ENCODE results near the gene TNIP1. TPM values are rescaled to one million over a fixed set of nuclear protein-coding genes. Genes with fewer than 3 reads are reported as not detected.

The TNIP1 gene
- total RNA-seq, 1 donor from 2014 or later, result 120 TPM

DNA sequence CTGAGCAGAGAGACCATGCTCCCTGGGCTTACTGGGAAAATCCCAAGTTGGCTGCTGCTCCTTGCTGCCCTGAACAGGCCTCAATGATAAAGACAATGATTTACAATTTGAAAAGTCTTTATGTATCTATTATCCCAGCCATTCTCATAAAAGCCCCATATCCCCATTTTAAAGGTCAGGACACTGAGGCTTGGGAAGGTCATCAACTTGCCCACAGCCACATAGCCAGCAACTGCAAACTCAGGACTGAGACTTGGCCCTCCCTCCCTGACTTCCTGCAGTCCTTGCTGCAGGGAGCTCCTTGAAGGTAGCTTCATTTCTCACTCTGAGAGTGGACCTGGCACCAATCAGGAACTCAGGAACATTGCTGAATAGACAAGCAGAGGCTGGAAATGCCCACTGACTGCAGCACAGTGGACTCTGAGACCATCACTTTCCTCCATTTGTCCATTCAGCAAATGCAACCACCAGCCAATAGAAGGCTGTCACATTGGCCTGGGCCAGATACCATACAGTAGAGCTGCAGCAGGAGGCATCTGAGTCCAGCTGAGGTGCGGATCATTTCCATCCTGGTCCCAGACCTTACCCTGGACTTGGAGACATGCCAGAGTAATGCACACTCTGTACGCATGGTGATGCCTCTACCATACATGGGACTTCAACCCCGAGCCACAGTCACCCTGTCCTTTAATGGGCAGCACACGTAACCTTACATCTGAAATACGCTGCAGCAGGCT lies 18.3 kb downstream of the TNIP1 start:
- no peak for ATAC-seq
- Histone ChIP-seq H3K27ac (peak overlapping the region; percentile 44), H3K27me3 (no peaks in the 10 kb centered on the region), H3K9me3 (no peaks in the 10 kb centered on the region), H3K36me3 (peaks cover 48% of the 10 kb centered on the region), H3K4me1 (peaks cover 58% of the 10 kb centered on the region), H3K4me3 (no peak overlapping the region)
- intact Hi-C loops (cut with DNase I), result no loop called here
- DNase-seq, result peak; percentile 21
- TF ChIP-seq, protein P1, sequence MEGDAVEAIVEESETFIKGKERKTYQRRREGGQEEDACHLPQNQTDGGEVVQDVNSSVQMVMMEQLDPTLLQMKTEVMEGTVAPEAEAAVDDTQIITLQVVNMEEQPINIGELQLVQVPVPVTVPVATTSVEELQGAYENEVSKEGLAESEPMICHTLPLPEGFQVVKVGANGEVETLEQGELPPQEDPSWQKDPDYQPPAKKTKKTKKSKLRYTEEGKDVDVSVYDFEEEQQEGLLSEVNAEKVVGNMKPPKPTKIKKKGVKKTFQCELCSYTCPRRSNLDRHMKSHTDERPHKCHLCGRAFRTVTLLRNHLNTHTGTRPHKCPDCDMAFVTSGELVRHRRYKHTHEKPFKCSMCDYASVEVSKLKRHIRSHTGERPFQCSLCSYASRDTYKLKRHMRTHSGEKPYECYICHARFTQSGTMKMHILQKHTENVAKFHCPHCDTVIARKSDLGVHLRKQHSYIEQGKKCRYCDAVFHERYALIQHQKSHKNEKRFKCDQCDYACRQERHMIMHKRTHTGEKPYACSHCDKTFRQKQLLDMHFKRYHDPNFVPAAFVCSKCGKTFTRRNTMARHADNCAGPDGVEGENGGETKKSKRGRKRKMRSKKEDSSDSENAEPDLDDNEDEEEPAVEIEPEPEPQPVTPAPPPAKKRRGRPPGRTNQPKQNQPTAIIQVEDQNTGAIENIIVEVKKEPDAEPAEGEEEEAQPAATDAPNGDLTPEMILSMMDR (IDR thresholded peaks at IDR 0.05), result no peak

DNA sequence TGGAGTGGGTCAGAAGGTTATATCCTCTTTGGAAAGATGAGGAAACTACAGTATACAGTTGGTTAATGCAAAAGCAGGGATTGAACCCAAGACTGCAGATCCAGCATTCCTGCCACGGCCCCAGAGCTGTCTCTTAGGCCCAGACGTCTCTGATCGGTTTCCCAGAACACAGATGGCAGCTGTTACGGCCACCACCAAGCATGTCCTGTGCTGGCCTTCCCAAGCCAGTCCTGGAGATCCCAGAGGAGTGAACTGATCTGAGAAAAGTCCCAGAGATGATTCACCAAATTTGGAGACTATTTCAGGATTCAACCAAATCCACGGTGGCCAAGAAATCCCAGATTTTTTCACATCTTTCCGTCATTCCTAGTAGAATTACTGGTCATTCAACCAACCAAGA lies 20.1 kb downstream of the TNIP1 start:
- Histone ChIP-seq H3K27me3 (no peaks in the 10 kb centered on the region), H3K27ac (peak overlapping the region; percentile 67), H3K36me3 (peaks cover 54% of the 10 kb centered on the region), H3K4me1 (peaks cover 49% of the 10 kb centered on the region), H3K4me3 (no peak overlapping the region), H3K9me3 (no peaks in the 10 kb centered on the region)
- DNase-seq, result peak; percentile 59
- peak; percentile 36 for ATAC-seq
- TF ChIP-seq, protein P1 (IDR thresholded peaks at IDR 0.05), result no peak
- intact Hi-C loops (cut with DNase I), result no loop called here

DNA sequence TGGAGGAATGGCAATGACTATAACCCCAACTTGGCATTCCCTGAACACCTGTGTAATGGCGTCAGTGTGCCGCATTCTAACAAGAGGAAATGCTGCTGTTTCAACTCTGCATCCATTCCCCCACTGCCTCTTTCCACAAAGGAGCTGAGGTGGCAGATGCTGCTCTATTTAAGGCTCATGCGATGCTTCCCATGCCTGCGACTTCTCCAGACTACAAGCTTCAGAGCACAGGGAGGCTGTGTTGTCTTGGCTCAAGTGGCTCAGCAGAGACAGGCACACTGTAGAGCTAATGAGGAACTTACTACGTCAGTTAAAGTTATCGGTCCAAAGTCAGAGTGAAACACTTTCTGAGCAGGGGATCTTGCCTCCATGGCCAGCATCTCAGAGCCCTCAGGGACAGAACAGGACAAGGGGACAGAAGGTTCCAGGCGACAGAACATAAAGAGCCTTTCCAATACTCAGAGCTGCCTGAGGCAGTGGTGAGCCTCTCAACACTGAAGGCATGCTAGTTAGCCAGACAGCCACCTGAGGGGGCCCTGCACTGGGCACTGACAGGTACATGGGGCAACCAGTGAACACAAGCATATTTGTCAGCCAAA lies 21.8 kb downstream of the TNIP1 start:
- TF ChIP-seq, protein P1 (IDR thresholded peaks at IDR 0.05), result no peak
- peaks cover 44% of the 10 kb centered on the region for H3K4me1 ChIP-seq
- no peak overlapping the region for H3K4me3 ChIP-seq
- peaks cover 72% of the 10 kb centered on the region for H3K36me3 ChIP-seq
- ATAC-seq, result no peak
- DNase-seq, result peak; percentile 43
- H3K27ac ChIP-seq, result peak overlapping the region; percentile 42
- intact Hi-C loops (cut with DNase I), result loop anchor here (10.0 kb wide), 1 partner anchor 176 kb away; no protein-coding TSS in a partner anchor
- H3K9me3 ChIP-seq, result no peaks in the 10 kb centered on the region
- no peaks in the 10 kb centered on the region for H3K27me3 ChIP-seq

DNA sequence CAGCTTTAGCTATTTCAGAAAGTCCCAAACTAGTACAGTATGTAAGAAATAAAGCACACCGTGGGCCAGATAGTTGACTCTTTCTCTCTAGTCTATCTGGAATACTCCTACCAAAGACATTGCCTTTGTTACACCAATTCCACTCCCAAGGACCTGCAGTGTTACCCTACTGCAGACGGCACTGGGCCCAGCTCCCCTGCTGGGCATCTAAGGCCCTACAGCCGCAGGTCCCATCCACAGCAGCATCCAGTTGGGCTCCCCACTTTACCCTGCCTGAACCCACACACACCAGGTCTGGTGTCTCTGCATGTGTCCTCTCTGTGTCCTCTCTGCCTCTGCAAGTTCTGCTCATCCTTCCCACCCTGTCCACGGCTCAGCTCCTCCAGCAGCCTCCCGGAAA lies 22.5 kb downstream of the TNIP1 start:
- Histone ChIP-seq H3K4me1 (peaks cover 37% of the 10 kb centered on the region), H3K36me3 (peaks cover 79% of the 10 kb centered on the region)
- intact Hi-C loops (cut with DNase I), result loop anchor here (10.0 kb wide), 1 partner anchor 176 kb away; no protein-coding TSS in a partner anchor

DNA sequence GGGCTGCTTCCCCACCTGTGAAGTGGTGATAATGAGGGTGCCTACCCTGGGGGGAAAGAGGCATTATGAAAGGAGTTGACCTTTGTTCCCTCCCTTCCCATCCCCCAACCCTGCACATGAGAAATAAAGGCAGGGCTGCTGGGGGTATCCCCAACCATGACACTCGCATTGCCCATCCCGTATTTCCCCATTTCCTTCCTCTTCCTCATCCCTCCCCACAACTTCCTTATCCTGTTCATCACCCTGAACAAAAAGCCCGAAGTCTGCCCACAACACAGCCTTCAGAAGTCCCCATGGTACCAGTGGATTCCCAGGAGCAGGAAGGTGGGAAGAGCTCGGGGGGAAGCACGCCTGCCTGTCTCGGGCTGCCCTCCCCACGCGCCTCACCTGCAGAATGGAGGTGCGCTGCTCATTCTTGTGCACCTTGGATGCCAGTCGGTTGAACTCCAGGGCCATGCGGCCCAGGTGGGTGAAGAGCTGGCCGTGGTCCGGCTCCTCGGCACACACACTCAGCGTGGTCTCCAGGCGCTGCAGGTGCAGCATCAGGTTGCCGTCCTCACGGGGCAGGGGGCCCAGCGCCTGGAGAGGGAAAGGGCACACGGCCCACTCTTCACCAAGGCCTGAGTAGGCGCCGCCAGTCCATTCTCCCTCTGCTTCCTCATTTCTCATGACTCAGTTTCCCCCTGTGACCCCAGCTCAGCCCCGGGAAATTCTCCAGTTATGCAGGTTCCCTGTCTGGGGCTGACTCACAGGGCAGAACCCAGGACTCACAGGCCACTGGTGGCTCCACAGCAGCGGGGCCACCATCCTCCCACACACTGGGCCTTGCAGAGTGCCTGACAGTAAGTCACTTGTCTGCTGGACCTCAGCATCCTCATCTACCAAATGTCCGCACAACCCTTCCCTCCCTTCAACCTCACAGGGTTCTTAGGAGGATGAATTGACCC lies 24.2 kb downstream of the TNIP1 start:
- TF ChIP-seq, protein P1 (IDR thresholded peaks at IDR 0.05), result no peak
- Histone ChIP-seq H3K27me3 (no peaks in the 10 kb centered on the region), H3K4me3 (no peak overlapping the region), H3K9me3 (no peaks in the 10 kb centered on the region), H3K4me1 (peaks cover 36% of the 10 kb centered on the region), H3K27ac (no peak overlapping the region), H3K36me3 (peaks cover 72% of the 10 kb centered on the region)
- intact Hi-C loops (cut with DNase I), result loop anchor here (10.0 kb wide), 1 partner anchor 178 kb away; no protein-coding TSS in a partner anchor
- peak; percentile 60 for DNase-seq
- ATAC-seq, result no peak

More for the DNA sequence above, 22.5 kb downstream of the TNIP1 start:
- no peak overlapping the region for H3K4me3 ChIP-seq
- no peaks in the 10 kb centered on the region for H3K27me3 ChIP-seq
- ATAC-seq (no peak), DNase-seq (no peak)
- TF ChIP-seq, protein P1 (IDR thresholded peaks at IDR 0.05), result no peak
- H3K9me3 ChIP-seq, result no peaks in the 10 kb centered on the region
- no peak overlapping the region for H3K27ac ChIP-seq

Data from upper lobe of right lung (tissue), 1 donor.